Activated gamma-delta T cell treated with anti-CD3 and anti-CD28 coated beads, Interleukin-2, amount 50 U/mL, for 16 hours (primary cell): ENCODE measurements around the gene KLHL5.
"Not testable (repeated sequence)": the region's sequence is repeated elsewhere in the genome, so short reads cannot be mapped to it uniquely, and the experiment has no call there.

Experiments
- DNase-seq: peaks from one replicate; pipeline ENCODE4 v3.0.0-alpha.2; 2020; ENCODE audit warnings: low read depth

The KLHL5 gene

DNA sequence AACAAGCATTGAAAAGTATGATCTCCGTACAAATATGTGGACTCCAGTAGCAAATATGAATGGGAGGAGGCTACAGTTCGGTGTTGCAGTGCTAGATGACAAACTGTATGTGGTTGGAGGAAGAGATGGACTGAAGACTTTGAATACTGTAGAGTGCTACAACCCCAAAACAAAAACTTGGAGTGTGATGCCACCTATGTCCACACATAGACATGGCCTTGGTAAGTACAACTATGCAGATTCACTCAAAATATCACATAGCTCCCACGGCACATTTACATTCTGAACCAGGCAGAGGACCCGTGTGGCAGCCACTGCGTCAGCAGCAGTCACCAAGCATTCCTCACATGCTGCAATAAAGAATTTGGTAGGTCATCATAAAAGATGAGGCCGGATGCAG, 41.3 kb downstream of the KLHL5 start:
- DNase-seq = no peak

DNA sequence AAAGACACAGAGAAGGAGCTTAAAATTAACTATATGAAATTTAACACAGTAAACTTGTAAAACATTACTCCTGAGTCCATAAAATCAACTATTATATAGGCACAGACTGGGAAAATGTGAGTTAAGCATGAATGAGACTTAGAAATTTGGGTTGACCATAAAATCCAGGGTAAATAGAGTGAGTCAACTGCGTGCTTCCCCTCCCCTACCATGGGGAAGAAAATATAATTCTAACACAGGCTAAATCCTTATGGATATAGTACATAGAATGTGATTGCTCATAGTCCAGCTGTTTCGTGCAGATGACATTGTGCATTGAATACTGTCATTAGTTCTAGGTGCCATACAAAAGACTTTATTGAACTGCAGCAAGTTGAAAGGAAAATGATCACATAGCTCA, 42.2 kb downstream of the KLHL5 start:
- no peak for DNase-seq

DNA sequence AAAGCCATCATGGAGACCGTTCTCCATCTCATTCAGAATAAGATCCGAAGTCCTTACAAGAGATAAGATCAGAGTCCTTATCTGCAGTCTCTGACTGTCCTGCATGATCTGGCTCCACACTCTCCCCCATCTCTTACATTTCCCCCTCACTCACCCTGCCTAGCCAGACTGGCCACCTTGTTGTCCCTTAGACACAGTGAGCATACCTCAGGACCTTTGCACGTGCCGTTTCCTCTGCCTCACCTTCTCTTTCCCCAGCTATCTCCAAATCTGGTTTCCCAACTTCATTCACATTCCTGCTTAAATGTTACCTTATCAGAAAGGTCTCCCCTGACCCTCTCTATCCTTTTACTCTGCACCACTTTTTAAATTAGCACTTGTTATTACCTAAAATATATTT, 44.0 kb downstream of the KLHL5 start:
- no peak for DNase-seq

DNA sequence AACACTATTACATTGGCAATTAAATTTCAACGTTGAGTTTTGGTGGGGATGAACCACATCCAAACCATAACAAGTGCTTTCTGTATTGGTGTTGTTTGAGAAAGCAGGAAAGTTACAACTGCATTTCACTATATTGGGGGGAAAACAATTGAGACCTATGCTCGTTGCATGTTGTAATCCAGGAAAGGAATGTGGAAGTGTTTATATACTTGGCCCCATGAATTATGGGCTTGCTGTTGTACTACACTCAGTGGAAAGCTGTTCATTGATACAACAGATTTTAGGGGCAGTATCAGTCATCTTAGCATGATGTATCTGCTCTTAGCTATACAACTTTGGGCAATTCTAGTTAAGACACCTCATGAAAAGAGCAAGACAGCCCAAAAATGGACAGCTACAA, 52.4 kb downstream of the KLHL5 start:
- DNase-seq = no peak

DNA sequence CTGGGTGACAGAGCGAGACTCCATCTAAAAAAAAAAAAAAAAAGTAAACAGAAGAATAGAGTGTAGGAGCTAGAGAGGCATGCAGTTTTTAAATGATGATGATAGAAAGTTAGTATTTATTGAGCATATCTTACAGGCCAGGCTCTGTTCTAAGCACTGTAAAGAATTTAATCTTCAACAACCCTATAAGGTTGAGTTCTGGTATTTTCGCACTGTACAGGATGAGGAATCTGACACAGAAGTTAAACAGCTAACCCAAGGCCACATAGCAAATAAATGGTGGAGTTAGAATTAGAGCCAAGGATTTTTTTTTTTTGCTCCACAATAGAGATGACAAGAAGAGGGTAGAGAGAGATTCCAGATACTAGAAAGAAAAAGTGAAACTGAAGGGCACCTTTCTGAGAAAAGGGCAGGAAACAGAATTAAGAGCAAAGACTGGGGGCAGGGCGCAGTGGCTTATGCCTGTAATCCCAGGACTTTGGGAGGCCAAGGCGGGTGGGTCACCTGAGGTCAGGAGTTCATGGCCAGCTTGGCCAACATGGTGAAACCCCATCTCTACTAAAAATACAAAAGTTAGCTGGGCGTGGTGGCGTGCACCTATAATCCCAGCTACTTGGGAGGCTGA, 56.1 kb downstream of the KLHL5 start:
- DNase-seq = no peak

DNA sequence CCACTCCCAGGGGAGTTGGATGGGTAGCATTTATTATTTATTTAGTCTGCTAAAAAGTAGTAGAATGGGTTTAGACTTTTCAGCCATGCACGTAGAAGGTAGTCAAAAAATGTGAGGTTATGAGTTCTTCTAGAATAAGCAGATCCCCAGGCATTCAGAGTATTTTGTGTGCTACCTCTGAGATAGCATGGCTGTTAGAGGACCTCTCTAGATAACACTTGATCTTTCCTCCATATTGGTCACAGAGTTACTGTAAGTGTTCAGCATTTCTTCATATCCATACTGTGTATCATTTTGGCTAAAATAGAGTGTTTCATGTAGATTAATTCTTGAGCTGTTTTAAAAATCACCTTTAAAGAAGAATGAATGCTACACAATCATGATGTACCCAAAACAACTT, 58.4 kb downstream of the KLHL5 start:
- no peak for DNase-seq

DNA sequence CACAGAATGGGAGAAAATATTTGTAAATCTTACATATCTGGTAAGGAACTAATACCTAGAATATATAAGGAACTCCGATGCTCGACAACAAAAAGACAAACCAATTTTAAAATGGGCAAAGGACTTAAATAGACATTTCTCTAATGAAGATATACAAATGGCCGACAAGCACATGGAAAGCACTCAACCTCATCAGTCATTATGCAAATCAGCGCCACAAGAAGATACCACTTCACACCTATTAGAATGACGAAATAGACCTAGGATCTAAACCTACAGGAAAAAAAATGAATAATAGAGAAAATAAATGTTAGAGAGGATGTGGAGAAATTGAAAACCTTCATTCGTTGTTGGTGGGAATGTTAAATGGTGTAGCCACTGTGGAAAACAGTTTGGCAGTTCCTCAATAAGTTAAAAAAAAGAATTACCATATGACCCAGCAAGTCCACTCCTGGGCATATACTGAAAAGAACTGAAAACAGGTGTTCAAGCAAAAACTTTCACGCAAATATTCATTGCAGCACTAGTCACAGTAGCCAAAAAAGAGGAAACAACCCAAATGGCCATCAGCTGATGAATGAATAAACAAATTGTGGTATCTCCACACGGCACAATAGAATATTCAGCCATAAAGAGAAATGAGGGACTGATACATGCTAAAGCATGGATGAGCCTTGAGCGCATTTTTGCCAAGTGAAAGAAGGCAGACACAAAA, 63.0 kb downstream of the KLHL5 start:
- no peak for DNase-seq

DNA sequence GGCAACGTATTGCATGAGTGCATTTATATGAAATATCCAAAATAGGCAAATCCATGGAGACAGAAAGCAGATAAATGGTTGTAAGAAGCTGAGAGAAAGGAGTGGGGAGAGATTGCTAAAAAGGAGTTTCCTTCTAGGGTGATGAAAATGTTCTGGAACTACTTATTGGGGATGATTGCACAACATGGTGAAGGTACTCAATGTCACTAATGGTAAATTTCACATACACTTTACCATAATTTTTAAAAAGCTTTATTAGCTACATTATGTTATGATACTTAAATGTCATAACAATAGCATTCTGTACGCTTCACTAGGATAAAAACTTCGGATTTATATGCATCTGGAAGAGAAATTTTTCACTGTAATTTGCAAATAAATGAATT, 63.6 kb downstream of the KLHL5 start:
- DNase-seq = no peak

DNA sequence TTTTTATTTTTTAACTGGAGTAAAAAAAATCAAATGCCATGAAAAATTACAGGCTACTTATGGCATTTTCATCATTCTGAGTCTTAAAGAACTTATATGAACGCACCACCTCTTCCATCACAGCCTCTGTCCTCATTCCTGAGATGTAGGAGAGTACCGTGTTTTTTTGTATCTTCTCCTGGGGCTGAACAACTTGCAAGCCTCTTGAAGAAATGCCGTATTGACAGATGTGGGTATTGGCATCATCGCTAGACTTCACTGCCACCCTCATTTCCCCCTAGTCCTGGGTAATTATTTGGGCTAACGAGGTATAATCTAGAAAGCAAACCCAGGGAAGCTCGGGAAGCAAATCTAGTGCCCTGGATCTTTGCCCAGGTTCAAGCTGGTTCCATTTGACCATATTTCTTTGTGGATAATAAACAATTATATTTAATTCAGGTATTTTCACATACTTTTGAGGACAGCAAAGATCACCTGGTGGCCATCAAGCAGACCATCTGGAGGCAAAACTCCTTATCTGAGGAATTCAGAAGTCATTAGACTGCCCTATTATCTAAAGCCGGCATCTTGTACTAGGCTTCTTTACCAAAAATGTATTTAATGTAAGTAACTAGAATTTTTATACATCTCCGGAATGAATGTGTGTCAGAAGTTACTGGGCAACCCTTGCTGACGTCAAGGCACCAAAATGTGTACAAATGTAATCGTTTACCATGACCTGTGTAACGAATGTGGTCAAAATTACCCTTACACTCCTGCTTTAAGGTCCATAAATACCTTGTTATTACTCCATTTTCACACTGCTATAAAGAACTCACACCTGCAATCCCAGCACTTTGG, 64.4 kb downstream of the KLHL5 start:
- DNase-seq = no peak

DNA sequence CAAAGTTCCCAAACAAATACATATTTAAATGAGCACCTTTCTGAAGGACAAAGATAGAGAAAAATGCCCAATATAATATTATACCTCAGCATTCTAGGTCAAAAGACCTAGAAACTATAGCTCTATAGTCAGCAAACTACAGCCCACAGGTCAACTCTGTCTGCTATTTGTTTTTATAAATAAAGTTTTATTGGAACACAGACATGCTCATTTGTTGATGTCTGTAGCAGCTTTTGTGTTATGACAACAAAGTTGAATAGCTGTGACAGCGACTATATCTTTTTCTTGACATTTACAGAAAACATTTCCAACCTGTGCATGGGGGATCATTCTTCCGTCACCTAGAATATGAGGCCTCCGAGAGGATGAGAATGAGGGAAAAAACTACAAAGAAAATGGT, 71.6 kb downstream of the KLHL5 start:
- no peak for DNase-seq

DNA sequence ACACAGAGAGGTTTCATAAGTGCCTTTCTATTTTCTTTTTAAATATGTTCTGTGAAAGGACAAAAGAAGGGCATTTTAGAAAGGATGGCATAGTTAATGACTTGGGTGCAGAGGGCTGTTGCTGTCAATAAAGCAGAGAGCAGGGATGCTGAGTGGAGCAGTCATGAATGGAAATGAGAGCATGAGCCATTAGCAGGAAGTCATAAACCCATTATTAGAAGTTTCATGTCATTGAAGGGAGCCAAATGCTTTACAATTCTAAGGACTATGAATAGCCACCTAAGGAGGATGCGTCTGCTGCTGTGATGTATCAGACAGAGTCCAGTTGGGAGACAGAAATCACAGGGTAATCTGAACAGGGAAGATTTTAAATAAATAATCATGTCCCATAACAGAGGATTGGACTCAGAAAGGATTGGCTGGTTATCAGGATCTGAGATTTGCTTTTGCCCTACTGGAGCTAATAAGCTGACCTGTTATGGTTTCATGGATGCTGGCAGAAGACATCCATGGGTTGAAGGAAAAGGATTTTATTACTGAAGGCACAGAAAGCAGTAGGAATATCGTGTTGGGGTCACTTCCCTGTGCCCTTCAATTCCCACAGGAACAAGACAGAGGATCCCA, 72.8 kb downstream of the KLHL5 start:
- DNase-seq = no peak

DNA sequence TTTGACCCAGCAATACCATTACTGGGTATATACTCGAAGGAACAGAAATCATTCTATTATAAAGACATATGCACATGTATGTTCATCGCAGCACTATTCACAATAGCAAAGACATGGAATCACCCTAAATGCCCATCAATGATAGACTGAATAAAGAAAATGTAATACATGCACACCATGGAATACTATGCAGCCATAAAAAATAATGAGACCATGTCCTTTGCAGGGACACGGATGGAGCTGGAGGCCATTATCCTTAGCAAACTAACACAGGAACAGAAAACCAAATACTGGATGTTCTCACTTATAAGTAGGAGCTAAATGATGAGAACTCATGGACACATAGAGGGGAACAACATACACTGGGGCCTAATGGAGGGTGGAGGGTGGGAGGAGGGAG, 76.2 kb downstream of the KLHL5 start:
- not testable (repeated sequence) for DNase-seq

DNA sequence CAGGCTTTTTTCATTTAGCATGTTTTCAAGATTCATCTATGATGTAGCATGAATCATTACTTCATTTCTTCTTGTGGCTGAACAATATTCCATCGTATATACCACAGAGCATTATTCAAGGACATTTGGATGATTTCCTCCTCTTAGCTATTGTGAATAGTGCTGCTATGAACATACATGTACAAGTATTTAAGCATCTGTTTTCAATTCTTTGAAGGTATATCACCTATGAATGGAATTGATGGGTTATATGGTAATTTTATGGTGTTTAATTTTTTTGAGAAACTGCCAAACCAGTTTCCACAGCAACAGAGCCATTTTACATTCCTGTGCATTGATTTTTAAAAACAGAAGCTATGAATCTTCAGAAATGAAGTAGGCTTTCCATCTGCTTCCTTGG, 84.2 kb downstream of the KLHL5 start:
- DNase-seq = no peak

DNA sequence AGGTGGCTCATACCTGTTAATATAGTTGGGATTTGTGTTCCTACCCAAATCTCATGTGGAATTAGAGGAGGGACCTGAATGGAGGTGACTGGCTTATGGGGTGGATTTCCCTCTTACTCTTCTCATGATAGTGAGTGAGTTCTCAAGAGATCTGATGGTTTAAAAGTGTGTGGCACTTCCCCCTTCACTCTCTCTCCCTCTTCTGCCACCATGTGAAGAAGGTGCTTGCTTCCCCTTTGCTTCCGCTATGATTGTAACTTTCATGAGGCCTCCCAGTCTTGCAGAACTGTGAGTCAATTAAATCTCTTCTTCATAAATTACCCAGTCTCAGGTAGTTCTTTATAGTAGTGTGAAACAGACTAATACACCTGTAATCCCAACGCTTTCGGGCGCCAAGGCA, 92.0 kb downstream of the KLHL5 start:
- DNase-seq = no peak

DNA sequence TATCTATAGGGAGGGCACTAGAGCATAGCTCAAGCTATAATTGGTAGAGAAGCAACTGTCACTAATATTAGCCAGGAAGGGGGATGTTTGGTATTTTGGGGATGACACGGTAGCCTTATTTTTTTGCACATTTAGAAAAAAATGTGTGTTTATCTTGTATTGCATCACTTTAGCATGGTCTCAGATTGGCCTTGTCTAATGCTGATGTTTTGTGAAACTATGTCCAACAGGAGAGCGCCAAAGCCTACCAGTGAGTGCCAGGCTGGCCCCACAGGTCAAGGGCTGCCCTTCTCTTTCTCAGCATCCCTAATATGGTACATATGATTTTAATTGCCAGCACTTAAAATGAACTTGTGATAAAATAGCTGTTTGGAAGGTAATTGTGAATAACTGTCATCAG, 95.5 kb downstream of the KLHL5 start:
- no peak for DNase-seq

DNA sequence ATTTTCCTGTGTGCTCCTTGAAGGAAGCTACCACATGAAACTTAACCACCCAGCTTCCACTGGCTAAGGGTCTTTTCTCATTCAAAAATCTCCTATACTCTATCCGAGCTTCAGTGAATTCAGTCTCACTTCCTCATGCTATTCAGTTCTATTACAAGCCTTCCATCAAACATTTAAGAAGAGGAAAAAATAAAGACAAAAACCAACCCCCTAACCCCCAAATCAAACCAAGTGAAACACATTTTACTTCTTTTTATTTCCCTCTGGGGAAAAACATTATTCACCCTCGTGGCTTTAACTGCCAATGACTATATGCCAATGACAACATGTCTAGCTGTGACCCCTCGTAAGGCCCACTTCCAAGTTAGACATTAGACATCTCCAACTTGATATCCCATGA, 104.1 kb downstream of the KLHL5 start:
- no peak for DNase-seq

DNA sequence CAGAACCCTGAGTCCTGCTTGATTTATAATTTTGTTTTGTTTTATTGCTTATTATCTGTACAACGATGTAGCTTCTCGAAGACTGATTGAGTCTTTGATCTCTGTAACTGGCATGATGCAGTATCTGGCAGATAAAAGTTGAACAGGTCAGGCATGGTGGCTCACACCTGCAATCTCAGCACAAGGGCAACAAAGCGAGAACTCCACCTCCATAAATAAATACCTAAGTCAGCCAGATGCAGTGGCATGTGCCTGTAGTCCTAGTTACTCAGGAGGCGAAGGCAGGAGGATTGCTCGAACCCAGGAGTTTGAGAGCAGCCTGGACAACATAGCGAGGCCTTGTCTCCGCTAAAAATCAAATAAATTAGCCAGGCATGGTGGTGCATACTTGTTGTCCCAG, 104.6 kb downstream of the KLHL5 start:
- DNase-seq = no peak

DNA sequence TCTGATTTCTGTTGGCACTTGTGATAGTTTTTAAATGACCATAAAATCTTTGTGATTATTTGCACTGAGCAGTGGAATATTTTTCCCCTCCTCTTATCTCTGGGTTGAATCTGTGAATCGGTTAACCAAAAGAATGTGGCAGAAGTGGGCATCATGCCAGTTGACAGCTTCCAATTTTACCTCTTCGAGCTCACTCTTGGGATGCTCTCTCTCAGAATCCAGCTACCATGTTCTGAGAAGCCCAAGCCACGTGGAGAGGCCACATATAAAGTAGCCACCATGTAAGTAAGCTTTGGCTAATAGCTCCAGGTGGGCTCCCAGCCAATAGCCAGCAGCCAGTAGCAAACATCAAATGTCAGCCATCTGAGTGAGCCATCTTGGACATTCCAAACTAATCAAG, 107.4 kb downstream of the KLHL5 start:
- no peak for DNase-seq

DNA sequence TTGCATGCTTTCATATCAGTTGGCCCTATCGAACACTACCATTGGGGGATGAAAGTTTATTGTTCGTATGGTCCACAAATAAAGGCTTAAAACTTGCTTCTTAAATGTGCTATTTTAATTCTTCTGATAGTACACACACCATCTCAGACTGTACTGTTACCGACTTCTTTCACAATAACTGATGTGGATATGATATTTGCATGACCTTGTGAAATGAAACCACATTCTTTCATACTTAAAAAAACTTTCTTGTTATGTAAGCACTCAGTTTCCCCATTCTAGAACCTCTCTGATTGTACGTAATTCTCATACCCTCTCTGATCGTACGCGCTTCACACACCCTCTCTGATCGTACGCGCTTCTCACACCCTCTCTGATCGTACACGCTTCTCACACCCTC, 108.3 kb downstream of the KLHL5 start:
- DNase-seq = no peak
